OCI-LY3 (cell line): ENCODE data around the gene ZCCHC14.

Experiments used
- EZH2phosphoT487 ChIP-seq: fragments of 200-600 bp; shearing (Covaris generic); IDR thresholded peaks from 2 replicates; pipeline ENCODE4 v1.6.1; 2018; ENCODE audit warnings: antibody characterized with exemption, mixed run types, low read depth
- TF ChIP-seq, protein P1 (sequence below): fragments of 200-600, 300-600 bp; sonication (generic); IDR thresholded peaks from 2 replicates; pipeline ENCODE4 v1.5.1; 2014; ENCODE audit warnings: antibody characterized with exemption, low read length, low read depth

DNA sequence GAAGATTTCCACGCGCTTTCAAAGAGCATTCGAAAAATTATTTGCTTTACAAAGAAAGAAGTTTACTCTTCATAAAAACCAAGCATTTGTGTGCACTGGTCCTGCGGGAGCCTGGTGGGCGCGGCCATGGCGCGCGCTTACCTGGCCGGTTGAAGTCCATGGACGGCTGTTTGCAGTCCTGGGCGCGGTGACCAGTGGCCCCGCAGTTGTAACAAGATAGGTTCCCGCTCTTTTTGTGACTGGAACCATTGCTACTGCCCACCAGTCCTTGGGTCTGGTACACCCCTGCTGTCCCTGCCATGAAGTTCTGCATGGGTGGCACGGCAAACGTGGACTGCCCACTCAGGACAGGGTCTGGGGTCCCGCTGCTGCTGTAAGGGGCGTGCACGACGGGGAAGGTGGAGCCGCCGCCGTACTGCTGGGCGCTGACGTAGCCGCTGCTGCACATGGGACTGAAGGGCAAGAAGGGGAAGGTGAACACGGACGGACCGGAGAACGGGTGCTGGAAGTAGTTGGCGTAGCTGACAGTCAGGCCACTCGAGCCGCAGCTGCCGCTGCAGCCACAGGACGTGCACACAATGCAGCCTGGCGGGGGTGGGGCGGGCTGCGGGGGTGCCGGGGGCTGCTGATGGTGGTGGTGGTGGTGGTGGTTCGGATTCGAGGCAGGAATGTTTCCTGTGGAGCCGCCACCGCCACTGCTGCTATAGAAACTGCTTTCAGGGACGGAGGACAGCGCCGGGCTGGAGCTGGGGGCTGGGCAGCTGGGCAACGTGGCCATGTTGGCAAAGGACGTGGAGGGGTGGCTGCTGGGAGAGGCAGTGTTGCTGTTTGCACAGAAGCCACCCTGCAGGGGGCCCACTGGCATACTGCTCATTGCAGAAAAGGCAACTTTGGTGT is 81.2 kb downstream of the ZCCHC14 start:
- TF ChIP-seq, protein P1, sequence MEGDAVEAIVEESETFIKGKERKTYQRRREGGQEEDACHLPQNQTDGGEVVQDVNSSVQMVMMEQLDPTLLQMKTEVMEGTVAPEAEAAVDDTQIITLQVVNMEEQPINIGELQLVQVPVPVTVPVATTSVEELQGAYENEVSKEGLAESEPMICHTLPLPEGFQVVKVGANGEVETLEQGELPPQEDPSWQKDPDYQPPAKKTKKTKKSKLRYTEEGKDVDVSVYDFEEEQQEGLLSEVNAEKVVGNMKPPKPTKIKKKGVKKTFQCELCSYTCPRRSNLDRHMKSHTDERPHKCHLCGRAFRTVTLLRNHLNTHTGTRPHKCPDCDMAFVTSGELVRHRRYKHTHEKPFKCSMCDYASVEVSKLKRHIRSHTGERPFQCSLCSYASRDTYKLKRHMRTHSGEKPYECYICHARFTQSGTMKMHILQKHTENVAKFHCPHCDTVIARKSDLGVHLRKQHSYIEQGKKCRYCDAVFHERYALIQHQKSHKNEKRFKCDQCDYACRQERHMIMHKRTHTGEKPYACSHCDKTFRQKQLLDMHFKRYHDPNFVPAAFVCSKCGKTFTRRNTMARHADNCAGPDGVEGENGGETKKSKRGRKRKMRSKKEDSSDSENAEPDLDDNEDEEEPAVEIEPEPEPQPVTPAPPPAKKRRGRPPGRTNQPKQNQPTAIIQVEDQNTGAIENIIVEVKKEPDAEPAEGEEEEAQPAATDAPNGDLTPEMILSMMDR, result no peak
- no peak for TF ChIP-seq EZH2phosphoT487
